NCI-H2227 treated with DMSO at 0.1 percent for 48 hours (cell line): ENCODE results near the gene SLC5A12.

Experiments used
- DNase-seq: peaks from one replicate; lab custom pipeline; 2025; lab: John Stamatoyannopoulos, UW

The SLC5A12 gene

GRCh38 chr11:26719289-26719973, 2.4 kb downstream of the SLC5A12 start:
- DNase-seq, result no peak

- no peak for DNase-seq
These were observed 4.1 kb downstream of the SLC5A12 start for GRCh38 chr11:26717771-26718170.

- peak; percentile 74 for DNase-seq
These were observed 6.7 kb downstream of the SLC5A12 start for GRCh38 chr11:26715133-26715532.

- DNase-seq, result no peak
These were observed 9.4 kb downstream of the SLC5A12 start for GRCh38 chr11:26712497-26712896.

GRCh38 chr11:26710489-26710888, 11.4 kb downstream of the SLC5A12 start:
- DNase-seq, result no peak

- DNase-seq, result no peak
These were observed 13.0 kb downstream of the SLC5A12 start for GRCh38 chr11:26708736-26709456.

GRCh38 chr11:26706181-26706580, 15.7 kb downstream of the SLC5A12 start:
- DNase-seq, result no peak

- DNase-seq, result no peak
These were observed 17.6 kb downstream of the SLC5A12 start for GRCh38 chr11:26704249-26704648.

GRCh38 chr11:26703411-26704191, 18.3 kb downstream of the SLC5A12 start:
- no peak for DNase-seq

GRCh38 chr11:26702406-26702805, 19.5 kb downstream of the SLC5A12 start:
- no peak for DNase-seq

GRCh38 chr11:26700574-26701235, 21.2 kb downstream of the SLC5A12 start:
- no peak for DNase-seq

GRCh38 chr11:26698224-26698623, 23.6 kb downstream of the SLC5A12 start:
- no peak for DNase-seq

- DNase-seq, result no peak
These were observed 25.5 kb downstream of the SLC5A12 start for GRCh38 chr11:26696330-26696729.

- no peak for DNase-seq
These were observed 33.2 kb downstream of the SLC5A12 start for GRCh38 chr11:26688701-26689100.

GRCh38 chr11:26687351-26687750, 34.5 kb downstream of the SLC5A12 start:
- no peak for DNase-seq

GRCh38 chr11:26677566-26677965, 44.3 kb downstream of the SLC5A12 start:
- no peak for DNase-seq

GRCh38 chr11:26676641-26677040, 45.2 kb downstream of the SLC5A12 start:
- DNase-seq, result no peak

- DNase-seq, result no peak
These were observed 46.5 kb downstream of the SLC5A12 start for GRCh38 chr11:26675233-26675928.

GRCh38 chr11:26665946-26666345, 55.9 kb downstream of the SLC5A12 start:
- no peak for DNase-seq

GRCh38 chr11:26665036-26665435, 56.8 kb downstream of the SLC5A12 start:
- DNase-seq, result no peak

GRCh38 chr11:26662916-26663315, 58.9 kb downstream of the SLC5A12 start:
- DNase-seq, result no peak

GRCh38 chr11:26655287-26655686, 66.6 kb downstream of the SLC5A12 start:
- DNase-seq, result no peak
